NCI-H2196 (cell line): ENCODE data around the gene NTPCR.
"Not testable (repeated sequence)": the region's sequence is repeated elsewhere in the genome, so short reads cannot be mapped to it uniquely, and the experiment has no call there.

Experiments used
- DNase-seq: peaks from one replicate; lab custom pipeline; 2025; ENCODE audit not compliant: unreplicated experiment; lab: John Stamatoyannopoulos, UW

NTPCR gene

DNA sequence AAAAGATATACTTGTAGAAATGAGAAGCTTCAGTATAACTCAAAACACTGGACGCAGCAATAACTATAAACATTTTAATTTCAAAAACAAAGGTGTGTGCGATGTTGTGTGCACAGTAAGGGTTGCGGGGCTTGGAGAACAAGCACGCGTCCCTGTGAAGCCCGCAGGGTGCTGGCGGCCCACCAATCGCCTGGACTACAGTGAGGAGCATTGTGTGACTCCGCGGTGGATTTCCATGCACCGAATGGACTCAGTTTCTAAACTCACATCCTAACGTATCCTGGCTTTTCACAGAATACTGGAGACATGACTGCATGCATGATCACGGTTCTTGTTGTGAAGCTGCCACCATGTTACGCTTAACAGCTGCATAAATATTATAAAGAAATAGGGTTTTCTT is 33.0 kb downstream of the NTPCR start:
- no peak for DNase-seq

GRCh38 chr1:232983817-232984567 is 33.6 kb downstream of the NTPCR start:
- DNase-seq, result no peak

GRCh38 chr1:232984577-232985425 is 34.4 kb downstream of the NTPCR start:
- no peak for DNase-seq

GRCh38 chr1:232985882-232986526 is 35.6 kb downstream of the NTPCR start:
- no peak for DNase-seq

DNA sequence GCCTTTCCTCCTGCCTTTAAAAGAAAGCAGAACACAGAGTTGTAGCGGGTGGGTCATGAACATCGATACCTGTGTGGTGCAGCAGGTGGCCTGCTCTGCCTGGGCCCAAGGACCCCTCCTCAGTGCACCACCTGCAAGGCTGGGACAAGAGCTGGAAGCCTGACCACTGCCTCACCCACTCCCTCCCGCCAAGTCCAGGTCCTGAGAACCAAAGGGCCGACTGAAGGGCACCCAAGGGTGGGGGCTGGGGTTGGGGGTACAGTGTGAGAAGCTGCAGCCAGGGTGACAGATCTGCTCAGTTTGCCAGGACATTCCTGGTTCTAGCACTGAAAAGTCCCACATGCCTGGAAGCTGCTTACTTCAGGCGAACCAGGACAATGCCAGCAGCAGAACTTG is 36.1 kb downstream of the NTPCR start:
- no peak for DNase-seq

DNA sequence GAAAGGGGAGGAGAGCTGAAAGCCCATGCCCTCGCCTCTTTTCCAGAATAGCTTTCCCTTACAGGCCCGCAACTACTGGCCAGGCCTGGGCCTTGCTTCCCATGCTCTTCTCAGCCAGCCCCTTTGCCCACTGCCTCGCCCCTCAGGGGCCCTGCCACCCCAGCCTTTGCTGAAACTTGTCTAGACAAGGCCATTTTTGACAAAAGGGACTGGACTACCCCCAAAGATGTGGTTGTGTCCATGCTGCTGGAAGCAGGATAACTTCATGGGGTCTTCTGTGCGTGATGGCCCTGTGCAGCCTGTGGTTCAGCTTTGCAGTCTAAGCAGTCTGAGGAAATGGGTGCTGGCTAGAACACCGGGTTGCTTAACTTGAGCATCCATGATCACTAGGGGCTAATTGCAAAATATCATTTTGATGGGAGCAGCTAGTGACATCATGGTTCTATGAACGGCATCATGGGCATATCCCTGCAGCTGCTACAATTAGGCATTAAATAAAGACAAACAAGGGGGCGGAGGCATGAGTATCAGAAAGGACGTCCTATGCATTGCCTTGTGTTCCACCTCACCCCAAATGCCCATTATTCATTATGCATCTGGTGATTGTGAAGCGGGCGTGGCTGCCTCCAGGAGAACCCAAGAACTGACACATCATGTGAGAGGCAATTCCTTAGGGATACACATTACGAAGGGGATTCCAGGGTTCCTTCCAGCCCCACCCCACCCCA is 36.8 kb downstream of the NTPCR start:
- no peak for DNase-seq

GRCh38 chr1:232987774-232988140 is 37.3 kb downstream of the NTPCR start:
- no peak for DNase-seq

- DNase-seq, result no peak
Observed at GRCh38 chr1:232988572-232989040, 38.2 kb downstream of the NTPCR start.

DNA sequence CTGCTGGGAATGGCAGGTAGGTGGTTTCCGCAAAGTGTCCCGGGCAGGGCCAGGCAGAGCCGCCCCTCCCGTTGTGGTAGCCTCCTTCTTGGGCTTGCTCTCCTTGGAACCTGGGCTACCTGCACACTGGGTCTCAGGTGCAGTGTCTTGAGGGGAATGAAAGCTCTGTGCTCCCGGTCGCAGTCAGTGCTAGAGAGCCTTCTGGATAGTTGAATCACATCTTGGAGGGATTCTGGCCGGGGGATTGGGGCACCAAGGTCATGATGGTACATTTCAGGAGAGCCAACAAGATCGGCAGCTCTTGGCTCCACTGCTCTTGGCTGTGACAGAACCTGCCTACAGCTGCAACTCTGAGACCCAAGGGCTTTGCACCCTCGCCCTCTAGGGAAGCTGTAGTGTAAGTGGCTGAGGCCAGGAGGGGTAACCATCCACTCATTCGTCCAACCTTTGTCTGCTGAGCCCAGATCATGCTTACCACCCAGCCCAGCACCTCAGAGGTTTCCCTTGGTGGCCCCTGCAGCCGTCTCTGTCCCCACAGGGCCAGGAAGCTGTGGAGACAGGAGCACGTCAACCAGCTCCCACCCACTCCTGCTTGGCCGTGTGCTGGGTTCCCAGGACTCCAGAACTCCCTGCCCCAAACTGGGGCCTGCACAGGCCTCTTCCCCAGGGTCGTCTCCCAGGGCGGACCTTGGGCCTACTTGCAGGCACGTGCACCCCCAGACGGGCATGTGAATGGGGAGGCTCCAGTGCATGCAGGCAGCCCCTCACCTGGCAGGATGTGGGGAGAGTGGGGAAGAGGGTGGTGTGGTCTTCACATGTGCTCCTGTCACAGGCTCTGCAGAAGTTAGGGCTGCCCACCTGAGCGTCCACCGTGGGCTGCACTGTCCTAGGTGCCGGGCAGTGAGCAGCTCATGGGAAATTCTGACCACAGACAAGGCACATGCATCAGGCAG is 40.0 kb downstream of the NTPCR start:
- DNase-seq, result no peak

GRCh38 chr1:232991238-232991637 is 40.8 kb downstream of the NTPCR start:
- no peak for DNase-seq

DNA sequence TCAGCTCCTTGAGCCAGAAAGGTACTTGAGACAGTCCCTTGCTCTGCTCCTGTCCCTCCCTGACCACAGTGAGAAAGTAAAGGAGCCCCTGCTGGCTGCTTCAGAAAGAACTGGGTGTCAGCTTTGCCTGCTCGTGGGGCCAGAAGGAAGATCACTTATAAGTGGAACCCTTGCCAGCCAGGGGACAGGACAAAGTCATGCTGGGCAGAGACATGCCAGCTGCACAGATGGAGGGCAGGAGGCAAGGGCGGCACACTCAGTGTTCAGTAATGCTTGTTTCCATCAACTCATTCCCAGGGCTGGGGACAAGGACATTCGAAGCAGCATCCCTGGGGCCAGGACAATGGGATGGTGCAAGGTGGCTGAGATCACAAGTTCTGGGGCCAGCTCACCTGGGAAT is 41.8 kb downstream of the NTPCR start:
- DNase-seq, result no peak

DNA sequence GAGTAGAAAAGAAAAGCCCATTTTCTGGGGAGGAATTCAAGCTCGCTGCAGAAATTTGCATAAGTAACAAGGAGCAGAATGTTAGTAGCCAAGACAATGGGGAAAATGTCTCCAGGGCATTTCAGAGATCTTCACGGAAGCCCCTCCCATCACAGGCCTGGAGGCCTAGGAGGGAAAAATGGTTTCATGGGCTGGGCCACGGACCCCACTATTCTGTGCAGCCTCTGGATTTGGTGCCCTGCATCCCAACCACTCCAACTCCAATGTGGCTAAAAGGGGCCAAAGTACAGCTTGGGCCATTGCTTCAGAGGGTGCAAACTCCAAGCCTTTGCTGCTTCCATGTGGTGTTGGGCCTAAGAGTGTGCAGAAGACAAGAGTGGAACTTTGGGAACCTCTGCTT is 43.1 kb downstream of the NTPCR start:
- DNase-seq, result no peak

GRCh38 chr1:232995189-232995588 is 44.8 kb downstream of the NTPCR start:
- DNase-seq, result no peak

DNA sequence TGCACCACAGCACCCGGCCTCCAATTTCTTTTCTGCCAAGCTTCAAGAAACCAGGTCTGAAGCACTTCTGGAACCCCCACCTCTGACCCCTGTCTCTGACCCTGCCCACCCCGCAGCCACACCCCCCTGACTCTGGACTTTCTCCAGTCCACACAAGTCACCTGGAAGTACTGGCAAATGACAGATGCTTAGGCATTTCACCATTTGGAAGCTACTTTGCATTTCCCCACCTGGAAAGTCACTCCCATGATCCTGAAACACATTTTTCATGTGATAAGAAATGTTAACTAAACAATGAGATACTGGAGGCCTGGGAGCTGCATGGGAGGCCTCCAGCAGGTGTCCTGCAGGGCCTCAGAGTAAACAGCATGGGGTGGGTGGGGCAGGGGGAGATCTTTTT is 45.7 kb downstream of the NTPCR start:
- no peak for DNase-seq

DNA sequence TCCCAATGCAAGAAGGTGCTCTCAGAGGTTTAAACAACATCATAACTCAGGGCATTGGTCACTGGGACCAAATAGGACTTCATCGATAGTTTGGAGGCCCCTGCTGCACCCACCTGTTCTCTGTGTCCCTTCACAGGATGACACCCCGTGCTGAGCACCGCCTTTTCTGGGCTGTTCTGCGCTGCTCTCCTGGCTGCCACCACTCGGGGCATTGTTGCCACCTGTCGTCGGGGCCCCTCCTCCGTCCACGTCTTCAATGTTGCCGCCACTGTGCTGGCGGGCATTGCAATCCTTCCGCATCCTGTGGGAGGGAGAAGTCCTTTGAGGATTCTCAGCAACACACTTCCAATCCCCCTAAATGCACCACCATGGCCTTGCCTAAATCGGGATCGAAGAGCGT is 47.7 kb downstream of the NTPCR start:
- no peak for DNase-seq

- DNase-seq, result no peak
Observed at GRCh38 chr1:232998646-232999045, 48.2 kb downstream of the NTPCR start.

- no peak for DNase-seq
Observed at GRCh38 chr1:232999956-233000625, 49.7 kb downstream of the NTPCR start.

GRCh38 chr1:233003638-233004037 is 53.2 kb downstream of the NTPCR start:
- DNase-seq, result not testable (repeated sequence)

- no peak for DNase-seq
Observed at GRCh38 chr1:233004451-233004850, 54.0 kb downstream of the NTPCR start.
